ENCODE results near the gene CDC42BPA.
A peak's percentile ranks its signal among the peaks of the same experiment; 100 is the strongest.
"Not testable (repeated sequence)": the region's sequence is repeated elsewhere in the genome, so short reads cannot be mapped to it uniquely, and the experiment has no call there.

CDC42BPA gene

DNA sequence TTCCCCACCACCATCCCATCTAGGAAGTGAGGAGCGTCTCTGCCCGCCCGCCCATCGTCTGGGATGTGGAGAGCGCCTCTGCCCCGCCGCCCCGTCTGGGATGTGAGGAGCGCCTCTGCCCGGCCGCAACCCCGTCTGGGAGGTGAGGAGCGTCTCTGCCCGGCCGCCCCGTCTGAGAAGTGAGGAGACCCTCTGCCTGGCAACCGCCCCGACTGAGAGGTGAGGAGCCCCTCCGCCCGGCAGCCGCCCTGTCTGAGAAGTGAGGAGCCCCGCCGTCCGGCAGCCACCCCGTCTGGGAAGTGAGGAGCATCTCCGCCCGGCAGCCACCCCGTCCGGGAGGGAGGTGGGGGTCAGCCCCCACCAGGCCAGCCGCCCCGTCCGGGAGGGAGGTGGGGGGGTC, 185.6 kb downstream of the CDC42BPA start:
- not testable (repeated sequence) for DNase-seq (ENCODE audit: low spot score)

DNA sequence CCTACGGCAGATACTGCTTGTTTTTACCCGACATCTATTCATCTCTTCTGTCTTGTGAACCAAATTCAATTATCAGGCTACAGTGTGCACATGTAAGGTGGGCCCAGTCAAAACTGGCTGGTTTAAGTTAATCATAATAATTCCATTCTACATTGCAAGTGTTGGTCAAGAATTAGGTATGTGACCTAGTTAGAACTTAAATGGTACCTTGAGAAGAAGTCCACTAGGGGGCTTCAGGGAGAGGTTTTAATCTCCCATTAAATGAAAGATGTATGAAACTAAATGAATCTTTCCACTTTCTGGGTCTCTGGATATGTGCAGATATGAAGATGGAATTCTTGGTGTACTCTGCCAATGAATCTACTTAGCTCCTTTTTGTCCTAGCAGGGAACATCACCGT, 187.1 kb downstream of the CDC42BPA start:
- peak; percentile 44 for DNase-seq (ENCODE audit: low spot score)

DNA sequence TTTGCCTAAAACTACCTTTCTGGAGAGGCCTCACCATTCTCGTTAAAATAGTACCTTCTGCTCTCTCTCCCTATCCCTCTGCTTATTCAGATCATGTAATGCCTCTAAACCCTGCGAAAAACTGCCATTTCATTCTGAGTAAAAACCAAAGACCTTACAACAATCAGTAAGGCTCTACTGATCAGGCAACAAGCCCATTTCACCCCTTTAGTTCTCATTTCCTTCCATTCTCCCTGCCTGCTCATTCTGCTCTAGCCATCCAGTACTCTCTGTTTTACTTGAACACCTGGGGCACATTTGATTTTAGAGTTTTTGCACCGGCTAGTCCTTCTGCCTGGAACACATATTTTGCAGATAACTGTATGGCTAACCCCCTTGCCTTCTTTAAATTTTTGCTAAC, 190.4 kb downstream of the CDC42BPA start:
- DNase-seq (ENCODE audit: low spot score), result no peak

DNA sequence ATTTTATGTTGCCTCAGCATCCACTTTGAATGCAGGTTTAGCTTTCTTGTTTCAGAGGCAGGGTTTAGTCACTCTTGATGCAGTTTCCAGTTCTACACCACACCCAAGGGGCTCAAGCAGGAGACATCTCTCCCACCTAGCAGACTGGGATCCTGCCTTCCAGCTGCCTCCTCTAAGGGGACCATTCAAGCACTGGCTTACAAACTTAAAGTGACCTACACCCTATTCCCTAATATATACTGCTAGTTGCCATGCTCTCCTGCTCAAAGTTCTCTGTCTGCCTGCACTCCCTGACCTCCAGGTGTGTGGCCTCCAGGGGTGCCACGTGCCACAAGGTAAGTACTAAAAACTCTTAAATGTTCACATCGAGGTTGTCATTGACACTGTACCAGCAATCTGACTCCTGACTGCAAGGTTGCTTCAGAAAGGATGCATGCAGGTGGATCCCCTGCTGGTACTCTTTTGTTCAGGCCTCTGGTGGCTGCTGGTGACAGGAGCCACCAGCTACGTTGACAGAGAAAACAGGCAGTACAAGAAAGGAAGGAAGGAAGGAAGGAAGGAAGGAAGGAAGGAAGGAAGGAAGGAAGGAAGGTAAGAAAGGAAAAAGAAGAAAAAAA, 192.3 kb downstream of the CDC42BPA start:
- no peak for DNase-seq (ENCODE audit: low spot score)

DNA sequence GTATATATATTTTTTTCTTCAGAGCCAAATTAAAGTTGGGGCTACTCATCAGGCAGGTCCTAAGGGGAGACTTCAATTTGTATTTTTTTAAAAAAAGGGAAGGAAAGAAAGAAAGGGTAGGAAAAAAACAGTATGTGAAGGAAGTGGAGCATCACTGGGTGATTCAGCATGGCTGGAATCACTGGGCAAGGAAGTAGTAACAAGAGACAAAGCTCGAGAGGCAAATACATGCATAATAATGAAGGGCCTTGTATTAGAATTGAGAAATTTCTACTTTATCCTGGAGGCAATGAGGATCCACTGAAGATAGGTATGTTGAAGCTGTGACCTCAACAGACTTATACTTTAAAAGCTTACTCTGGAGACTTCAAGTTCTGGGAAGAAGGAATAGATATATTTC, 193.8 kb downstream of the CDC42BPA start:
- no peak for DNase-seq (ENCODE audit: low spot score)

DNA sequence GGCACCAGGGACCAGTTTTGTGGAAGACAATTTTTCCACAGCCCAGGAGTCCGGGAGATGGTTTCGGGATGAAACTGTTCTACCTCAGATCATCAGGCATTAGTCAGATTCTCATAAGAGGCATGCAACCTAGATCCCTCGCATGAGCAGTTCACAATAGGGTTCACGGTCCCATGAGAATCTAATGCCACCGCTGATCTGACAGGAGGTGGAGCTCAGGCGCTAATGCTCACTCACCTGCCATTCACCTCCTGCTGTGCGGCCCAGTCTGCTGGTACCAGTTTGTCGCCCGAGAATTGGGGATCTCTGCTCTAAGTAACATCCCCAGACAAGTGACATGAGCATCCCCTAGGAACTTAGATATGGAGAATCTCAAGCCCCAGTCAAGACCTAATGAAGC, 197.5 kb downstream of the CDC42BPA start:
- no peak for DNase-seq (ENCODE audit: low spot score)

DNA sequence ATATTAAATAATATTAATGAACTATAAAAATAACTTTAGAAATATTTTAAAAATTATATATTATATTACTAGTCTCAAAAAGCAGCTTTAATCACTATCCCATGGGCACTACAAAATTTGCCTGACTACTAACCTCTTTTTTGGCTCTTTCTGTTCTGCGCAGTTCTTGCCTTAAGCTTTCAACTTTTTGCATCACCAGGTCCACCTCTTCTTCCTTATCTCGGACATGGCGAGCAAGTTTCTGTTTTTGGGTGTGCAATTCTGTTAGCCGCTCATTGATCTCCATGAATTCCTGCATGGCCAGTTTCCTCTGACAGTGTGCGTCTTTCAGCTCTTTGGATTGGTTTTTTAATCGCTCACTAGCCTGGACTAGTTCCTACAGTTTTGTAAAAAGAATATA, 205.8 kb downstream of the CDC42BPA start:
- DNase-seq (ENCODE audit: low spot score), result no peak

DNA sequence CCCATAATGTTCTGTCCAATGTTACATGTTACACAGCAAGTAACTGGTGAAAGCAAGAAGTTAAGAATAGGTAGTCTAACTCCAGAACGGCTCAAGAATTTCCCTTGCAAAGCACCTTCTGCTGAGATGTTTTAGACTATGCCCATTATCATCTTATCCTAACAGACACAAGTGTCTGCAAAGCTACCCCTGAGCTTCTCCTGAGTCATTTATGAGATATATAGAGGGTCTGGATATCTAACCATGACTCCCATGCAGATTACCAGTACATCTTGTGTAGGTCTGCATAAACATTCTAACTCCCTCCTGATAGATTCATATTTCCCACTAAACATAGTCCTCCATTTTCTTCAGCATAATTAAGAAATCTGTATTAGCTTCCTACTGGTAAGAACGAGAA, 206.5 kb downstream of the CDC42BPA start:
- no peak for DNase-seq (ENCODE audit: low spot score)

DNA sequence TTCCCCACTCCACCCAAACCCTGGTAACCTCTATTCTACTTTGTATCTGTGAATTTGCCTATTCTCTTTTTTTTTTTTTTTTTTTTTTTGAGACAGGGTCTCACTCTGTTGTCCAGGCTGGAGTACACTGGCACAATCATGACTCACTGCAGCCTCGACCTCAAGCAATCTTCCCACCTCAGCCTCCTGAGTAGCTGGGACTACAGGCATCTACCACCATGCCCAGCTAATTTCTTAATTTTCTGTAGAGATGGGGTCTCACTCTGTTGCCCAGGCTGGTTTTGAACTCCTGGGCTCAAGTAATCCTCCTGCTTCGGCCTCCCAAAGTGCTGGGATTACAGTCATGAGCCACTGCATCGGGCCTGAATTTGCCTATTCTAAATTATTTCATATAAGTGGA, 213.0 kb downstream of the CDC42BPA start:
- not testable (repeated sequence) for DNase-seq (ENCODE audit: low spot score)

DNA sequence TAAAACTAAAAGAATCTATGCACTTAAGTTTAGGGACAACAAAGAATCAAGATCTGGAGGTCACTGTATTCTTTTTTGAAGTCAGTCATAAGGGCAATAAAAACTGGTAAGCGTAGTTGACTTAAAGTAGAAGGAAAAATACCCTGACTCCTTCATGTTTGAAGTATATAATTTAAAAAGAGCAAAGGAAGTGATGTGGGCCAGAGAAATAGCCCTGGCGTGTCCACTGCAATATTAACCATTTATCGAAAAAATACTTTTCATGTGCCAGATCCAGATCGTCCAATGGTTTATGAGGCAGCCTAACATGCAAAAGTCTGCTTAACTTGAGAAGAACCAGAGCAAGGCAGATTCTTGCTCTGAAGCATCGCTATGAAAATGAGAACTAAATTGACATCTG, 216.2 kb downstream of the CDC42BPA start:
- no peak for DNase-seq (ENCODE audit: low spot score)

DNA sequence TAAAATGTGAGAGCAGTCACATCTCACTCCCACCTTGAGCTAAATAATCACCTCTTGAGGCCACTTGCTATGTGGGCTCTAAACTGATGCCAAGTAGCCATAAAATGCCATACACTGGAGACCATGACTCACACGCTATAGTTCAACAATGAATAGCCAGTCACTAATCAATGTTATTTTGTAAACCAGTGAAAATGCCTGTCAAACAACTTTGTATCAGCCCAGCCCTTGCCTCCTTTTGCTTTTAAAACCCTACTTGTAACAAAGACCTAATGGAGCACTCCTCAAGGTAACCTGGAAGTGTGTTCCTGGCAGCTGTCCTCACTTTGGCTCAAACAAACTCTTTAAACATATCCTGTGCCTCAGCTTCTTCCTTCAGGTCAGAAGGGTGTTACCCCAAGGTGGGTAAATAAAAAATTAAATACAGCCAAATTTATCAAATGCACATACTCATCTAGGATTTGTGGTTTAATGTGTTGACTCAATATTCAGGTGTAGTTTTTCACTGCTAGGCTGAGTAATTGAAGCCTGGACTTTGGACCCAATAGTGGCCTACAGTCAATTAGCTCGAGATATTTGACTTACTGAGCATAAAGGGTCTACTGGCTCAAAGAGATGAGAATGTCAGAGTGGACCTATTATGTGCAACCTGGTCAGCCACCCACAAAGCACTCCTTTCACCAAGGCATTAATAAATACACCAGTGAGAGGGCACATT, 223.9 kb downstream of the CDC42BPA start:
- no peak for DNase-seq (ENCODE audit: low spot score)

DNA sequence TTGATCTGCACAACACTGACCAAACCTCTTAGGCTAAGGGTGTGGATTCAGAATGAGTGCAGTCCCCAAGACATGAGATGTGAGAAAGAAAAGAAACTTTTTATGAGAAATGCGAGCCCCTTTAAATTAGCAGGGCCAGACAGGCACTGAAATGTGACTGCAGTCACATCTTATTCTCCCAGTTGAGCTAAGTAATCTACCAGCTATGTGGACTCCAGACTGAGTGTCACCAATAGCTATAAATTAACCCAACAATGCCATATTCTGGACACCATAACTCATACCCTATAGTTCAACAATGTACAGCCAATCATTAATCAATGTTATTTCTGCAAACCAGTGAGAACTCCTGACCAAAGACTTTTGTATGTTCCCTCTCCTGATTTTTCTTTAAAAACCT, 225.0 kb downstream of the CDC42BPA start:
- DNase-seq (ENCODE audit: low spot score), result no peak

DNA sequence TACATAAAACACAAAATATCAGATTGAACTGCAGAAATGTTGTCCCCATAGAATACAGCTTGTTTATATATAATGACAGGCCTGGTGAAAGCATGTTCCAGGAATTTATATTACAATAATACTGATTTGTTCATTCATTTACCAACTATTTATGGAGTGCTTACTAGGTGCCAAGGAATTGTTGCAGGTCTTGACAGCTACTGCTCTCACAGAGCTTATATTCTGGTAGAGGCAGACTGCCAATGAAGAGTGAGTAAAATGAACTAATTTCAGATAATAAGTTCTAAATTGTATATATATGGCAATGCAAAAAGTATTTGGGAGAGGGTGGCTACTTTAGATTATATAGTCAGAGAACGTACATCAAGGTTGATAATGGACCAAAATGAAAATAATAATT, 226.2 kb downstream of the CDC42BPA start:
- DNase-seq (ENCODE audit: low spot score), result no peak

DNA sequence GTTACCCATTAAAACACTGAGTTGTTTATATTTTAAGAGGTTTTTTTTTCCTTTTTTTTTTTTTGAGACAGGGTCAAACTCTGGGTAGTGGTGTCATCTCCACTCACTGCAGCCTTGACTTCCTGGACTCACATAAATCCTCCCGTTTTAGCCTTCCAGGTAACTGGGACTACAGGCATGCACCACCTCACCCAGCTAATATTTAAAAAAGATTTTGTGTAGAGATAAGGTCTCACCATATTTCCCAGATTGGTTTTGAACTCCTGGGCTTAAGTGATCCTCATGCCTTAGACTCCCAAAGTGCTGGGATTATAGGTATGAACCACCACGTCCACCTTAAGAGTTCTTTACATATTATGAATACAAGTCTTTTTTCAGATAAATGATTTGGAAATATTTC, 231.7 kb downstream of the CDC42BPA start:
- no peak for DNase-seq (ENCODE audit: low spot score)

DNA sequence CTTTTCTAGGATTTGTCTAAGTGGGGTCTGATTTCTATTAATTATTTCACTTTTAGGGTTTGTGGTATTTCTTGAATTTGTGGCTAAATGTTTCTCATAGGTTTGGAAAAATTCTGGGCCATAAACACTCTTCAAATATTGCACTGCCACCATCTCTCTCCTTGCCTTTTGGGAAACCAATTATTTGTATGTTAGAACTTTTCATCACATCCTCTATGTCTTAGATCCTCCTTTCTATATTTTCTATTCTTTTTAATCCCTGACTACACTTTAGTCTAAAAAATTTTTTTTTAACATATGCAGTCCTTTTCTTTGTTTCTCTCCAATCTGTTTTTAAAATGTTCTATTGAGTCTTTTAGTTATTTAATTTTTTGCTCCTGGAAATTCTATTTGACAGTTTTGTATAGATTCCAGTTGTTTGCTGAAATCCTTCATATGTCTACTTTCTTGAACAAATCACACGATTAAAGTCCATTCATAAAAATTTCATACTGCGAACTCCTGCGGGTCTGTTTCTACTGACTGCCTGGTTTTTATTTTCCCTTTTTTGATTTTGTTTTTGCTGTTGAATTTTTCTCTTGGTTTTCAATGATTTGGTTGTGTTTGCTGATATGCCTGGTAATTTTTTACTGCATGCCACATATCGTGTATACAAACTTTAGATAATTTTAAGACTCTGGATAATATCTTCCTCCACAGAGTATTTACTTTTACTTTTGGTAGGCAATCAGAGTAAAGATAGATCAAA, 235.1 kb downstream of the CDC42BPA start:
- DNase-seq (ENCODE audit: low spot score), result no peak

DNA sequence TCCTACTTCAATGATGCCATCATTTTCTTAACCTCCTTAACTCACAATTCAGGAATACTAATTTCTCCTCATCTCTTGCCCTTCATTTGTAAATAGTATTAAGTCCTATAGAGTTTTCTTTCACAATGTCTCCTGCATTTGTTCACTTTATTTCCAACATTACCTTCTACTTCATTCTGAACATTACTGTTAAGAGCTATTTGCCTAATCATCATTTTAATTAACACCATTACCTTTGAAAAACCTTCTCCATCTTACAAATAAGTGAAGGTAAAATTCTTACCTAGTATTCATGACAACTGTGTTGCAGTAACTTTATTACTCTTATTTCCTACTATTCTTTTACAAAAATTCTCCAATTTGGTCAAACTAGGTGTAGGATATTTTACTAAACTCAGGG, 240.5 kb downstream of the CDC42BPA start:
- no peak for DNase-seq (ENCODE audit: low spot score)

DNA sequence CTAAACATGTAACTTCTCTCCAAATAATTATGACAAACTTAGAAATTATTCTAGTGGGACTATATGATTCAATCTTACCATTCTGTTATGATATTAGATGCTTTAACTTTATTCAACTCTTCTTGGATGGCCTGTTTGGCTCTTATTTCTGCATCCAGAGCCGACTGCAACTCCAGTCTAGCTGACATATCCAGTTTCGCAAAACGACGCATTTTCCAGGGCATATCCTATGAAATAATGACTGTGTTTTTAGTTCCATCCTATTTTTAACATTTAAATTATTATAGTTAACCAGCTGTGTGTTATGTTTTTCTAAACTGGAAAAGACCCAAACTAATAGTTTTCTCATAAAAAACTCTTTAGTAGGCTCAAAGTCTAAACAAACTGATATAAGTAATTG, 244.5 kb downstream of the CDC42BPA start:
- DNase-seq (ENCODE audit: low spot score), result no peak

DNA sequence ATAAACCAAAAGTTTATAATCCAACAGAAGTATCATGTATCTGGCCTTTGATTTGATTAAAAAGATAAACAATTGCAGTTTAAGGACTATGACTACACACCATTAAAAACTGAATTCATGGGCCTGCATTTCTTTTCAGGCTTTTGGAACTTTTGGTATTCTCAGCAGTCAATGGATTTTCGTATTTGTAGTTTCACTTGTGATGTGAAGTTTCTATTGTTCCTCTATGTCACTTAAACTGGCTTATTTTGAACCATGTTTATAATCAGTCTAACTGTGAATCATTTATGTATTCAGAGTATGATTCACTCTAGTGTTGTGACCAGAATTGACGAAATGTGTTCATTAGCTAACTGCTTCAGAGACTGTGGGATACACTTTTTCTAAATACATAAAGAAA, 245.3 kb downstream of the CDC42BPA start:
- no peak for DNase-seq (ENCODE audit: low spot score)

DNA sequence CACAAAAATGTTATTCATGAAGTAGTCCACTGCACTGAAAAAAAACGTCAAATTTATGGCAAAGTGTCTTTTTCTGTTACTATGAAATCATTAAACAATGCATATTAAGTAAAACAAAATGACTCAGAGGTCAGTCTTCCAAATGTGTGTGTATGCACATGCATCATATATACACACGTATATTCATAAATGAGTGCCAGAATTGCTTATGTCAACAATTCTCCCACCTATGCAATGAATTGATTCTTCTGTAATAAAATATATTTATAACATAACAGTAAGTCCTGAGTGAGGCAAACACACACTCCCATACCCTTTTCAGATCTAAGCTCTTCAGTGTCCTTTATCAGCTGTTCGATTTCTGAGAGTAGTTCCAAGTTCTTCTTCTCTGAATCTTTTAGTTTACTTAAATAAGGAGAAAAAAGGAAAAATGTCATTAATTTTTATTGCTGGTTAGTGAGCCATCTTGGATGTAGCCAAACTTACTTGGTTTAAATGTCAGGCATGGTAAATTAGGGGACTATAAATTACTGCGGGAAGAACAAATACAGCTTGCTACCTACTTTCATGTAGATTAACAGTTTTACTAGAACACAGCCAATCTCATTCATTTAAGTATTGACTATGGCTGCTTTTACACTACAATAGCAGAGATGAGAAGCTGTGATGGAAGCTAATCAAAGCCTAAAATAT, 246.3 kb downstream of the CDC42BPA start:
- DNase-seq (ENCODE audit: low spot score), result no peak

DNA sequence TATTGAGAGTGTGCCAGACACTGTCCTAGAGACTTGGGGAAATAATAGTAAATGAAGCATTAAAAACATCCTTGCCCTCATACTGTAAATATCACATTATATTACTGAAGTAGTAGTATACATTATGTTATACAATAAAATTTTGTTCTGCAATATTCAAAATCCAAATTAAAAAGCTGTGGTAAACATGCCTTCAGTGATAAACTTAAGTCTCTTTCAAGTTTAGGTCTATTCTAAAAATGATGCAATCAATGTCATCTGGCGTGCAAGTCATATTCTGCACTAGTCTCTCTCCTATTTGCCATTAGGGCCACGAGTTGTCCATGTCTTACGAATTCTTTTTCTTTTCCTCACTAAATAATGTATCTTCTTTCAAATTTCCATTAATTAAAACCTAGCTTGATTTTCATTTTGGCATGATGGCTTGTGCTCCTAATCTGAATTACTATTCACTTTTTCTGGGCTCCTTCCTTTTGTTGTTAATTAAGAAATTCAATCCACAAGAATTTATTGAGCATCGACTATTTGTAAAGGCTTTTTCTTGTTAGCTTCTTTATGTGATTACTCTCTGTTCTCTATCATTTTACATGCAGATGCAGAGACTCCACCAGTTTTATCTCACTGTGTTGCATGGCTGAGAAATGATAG, 247.5 kb downstream of the CDC42BPA start:
- no peak for DNase-seq (ENCODE audit: low spot score)

DNA sequence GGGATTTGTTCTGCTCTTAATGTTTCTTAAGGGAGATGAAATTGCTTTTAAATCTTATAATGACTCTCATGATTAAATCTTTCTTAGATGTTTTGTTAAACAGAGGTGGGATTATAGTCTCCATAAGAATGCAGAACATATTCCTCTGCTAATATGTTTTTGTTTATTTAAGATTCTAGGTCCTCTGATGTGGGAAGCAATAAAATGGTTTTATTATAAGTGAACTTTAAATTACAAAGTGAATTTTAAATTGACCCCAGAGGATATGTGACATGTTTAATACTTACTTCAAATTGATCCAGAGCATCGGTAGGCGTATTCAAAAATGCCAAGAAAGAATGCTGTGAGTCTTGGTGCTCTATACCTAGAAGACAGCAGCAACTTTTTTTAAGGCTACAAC, 248.8 kb downstream of the CDC42BPA start:
- DNase-seq (ENCODE audit: low spot score), result no peak

DNA sequence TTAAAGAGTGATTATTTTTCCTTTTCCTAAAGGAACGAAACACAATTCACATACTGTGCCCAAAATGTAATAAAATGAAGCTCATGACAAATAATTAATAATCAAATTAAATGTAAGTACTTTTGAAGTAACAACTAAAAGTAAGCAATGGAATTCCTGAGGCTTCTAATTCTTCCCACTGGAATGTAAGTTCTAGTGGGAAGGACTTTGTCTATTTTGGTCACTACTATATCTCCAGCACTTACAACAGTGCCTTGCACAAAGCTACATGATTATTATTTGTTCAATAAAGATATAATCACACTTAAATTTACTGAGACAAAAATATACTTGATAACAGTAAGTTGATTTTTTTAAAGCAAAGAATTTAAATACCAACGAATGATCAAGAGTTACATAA, 249.4 kb downstream of the CDC42BPA start:
- DNase-seq (ENCODE audit: low spot score), result peak; percentile 14

All from GM03348 (cell line).